Mesenchymal stem cell (in vitro differentiated cells and primary cell): ENCODE results near the gene EXO1.

Experiments used
- DNase-seq: peaks from one replicate; pipeline ENCODE4 v3.0.0-alpha.2; 2013
- H2AFZ ChIP-seq: one replicate; pipeline ENCODE4 v1.6.1; 2013; ENCODE audit warnings: low read depth, mild to moderate bottlenecking, control low read depth, inconsistent platforms, low read length, moderate library complexity
- H2AK5ac ChIP-seq: 2 replicates; pipeline ENCODE4 v1.6.1; 2013; ENCODE audit warnings: low read length, moderate library complexity, mild to moderate bottlenecking, inconsistent platforms; ENCODE audit not compliant: severe bottlenecking
- H2BK120ac ChIP-seq: one replicate; pipeline ENCODE4 v1.6.1; 2013; ENCODE audit warnings: low read depth, mild to moderate bottlenecking, inconsistent platforms, low read length, moderate library complexity
- H2BK12ac ChIP-seq, 2 experiments: one replicate each; pipeline ENCODE4 v1.6.1; 2013; ENCODE audit warnings: inconsistent platforms in 2 of 2, low read length in 2 of 2, mild to moderate bottlenecking in 2 of 2, moderate library complexity in 2 of 2, control low read depth in 1 of 2
- H2BK15ac ChIP-seq: one replicate; pipeline ENCODE4 v1.6.1; 2013; ENCODE audit warnings: mild to moderate bottlenecking, low read depth, inconsistent platforms; ENCODE audit not compliant: poor library complexity, severe bottlenecking
- H2BK5ac ChIP-seq: 2 replicates; pipeline ENCODE4 v1.6.1; 2013; ENCODE audit warnings: low read depth, mild to moderate bottlenecking, low read length, control low read depth, inconsistent platforms; ENCODE audit not compliant: poor library complexity, severe bottlenecking
- H3K14ac ChIP-seq, 2 experiments: one replicate each; pipeline ENCODE4 v1.6.1; 2013; ENCODE audit warnings: inconsistent platforms in 2 of 2, low read length in 2 of 2, control low read depth in 1 of 2, mild to moderate bottlenecking in 1 of 2, moderate library complexity in 1 of 2
- H3K18ac ChIP-seq, 2 experiments: one replicate each; pipeline ENCODE4 v1.6.1; 2013; ENCODE audit warnings: inconsistent platforms in 2 of 2, low read length in 2 of 2, control low read depth in 1 of 2, low read depth in 1 of 2, mild to moderate bottlenecking in 1 of 2
- H3K23ac ChIP-seq, 2 experiments: one replicate each; pipeline ENCODE4 v1.6.1; 2013; ENCODE audit warnings: inconsistent platforms in 2 of 2, low read length in 2 of 2, mild to moderate bottlenecking in 2 of 2, moderate library complexity in 2 of 2, control low read depth in 1 of 2
- H3K27ac ChIP-seq: 2 replicates; pipeline ENCODE4 v1.5.1; 2013; ENCODE audit warnings: mild to moderate bottlenecking, moderate library complexity, low read length, control low read depth, inconsistent platforms; ENCODE audit not compliant: poor library complexity, severe bottlenecking
- H3K27me3 ChIP-seq, 2 experiments: 2 replicates each; pipeline versions ENCODE4 v1.6.1 to v1.7.0; 2013; ENCODE audit warnings: low read length in 2 of 2, mild to moderate bottlenecking in 2 of 2, moderate library complexity in 2 of 2, control low read depth in 1 of 2, inconsistent platforms in 1 of 2; ENCODE audit not compliant: control insufficient read depth in 1 of 2, insufficient read depth in 1 of 2
- H3K36me3 ChIP-seq, 2 experiments: 2 replicates each; pipeline versions ENCODE4 v1.6.1 to v1.7.0; 2013; ENCODE audit warnings: low read length in 2 of 2, control low read depth in 1 of 2, inconsistent platforms in 1 of 2, low read depth in 1 of 2, mild to moderate bottlenecking in 1 of 2; ENCODE audit not compliant: insufficient read depth in 2 of 2, control insufficient read depth in 1 of 2
- H3K4ac ChIP-seq, 2 experiments: one replicate each; pipeline ENCODE4 v1.6.1; 2013; ENCODE audit warnings: inconsistent platforms in 2 of 2, low read length in 2 of 2, mild to moderate bottlenecking in 2 of 2, moderate library complexity in 2 of 2, control low read depth in 1 of 2, low read depth in 1 of 2
- H3K4me1 ChIP-seq: 2 replicates; pipeline ENCODE4 v1.6.1; 2013; ENCODE audit warnings: low read depth, low read length, control low read depth; ENCODE audit not compliant: control insufficient read depth, insufficient read depth
- H3K4me2 ChIP-seq: 2 replicates; pipeline ENCODE4 v1.6.1; 2013; ENCODE audit warnings: low read length, mild to moderate bottlenecking, inconsistent platforms; ENCODE audit not compliant: poor library complexity, severe bottlenecking
- H3K4me3 ChIP-seq, 2 experiments: 2 replicates each; pipeline versions ENCODE4 v1.5.1 to v1.7.0; 2013; ENCODE audit warnings: low read length in 2 of 2, mild to moderate bottlenecking in 2 of 2, control low read depth in 1 of 2, low read depth in 1 of 2; ENCODE audit not compliant: insufficient read depth in 1 of 2
- H3K79me1 ChIP-seq: replicated peaks from 2 replicates; pipeline ENCODE4 v1.6.1; 2013; ENCODE audit warnings: mild to moderate bottlenecking, control low read depth, low read length, inconsistent platforms; ENCODE audit not compliant: poor library complexity, severe bottlenecking
- H3K9ac ChIP-seq: 2 replicates; pipeline ENCODE4 v1.7.0; 2013; ENCODE audit warnings: mild to moderate bottlenecking, low read length, moderate library complexity
- H3K9me3 ChIP-seq: 2 replicates; pipeline ENCODE4 v1.7.0; 2013; ENCODE audit warnings: mild to moderate bottlenecking, low read length; ENCODE audit not compliant: control insufficient read depth
- H4K8ac ChIP-seq: one replicate; pipeline ENCODE4 v1.6.1; 2013; ENCODE audit warnings: inconsistent platforms, mild to moderate bottlenecking, low read length, moderate library complexity
- H4K91ac ChIP-seq: one replicate; pipeline ENCODE4 v1.6.1; 2013; ENCODE audit warnings: mild to moderate bottlenecking, low read length, inconsistent platforms
- WGBS: methylation state at CpG from one replicate; pipeline ENCODE4 v1.1.7; 2013; ENCODE audit warnings: mixed read lengths; 5-methylcytosine and 5-hydroxymethylcytosine counted together

Gene EXO1

DNA sequence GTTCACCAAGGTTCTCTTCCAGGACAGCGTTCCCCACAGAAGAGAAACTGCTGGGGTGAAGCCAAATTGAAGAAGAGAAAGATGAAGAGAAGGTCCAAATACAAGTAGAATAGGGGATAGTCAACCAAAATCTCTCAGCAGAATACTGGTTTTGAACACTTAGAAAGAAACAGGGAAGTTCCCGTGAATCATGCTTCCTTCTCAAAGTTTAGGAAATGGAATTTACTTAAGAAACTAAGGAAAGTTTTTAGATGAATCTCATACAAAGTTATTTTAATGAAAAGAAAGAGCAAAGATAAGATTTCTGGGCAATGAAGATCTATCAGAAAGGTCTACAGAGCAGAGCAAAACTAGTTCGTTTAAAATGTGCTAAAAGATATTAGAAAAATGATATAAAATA, 43.3 kb downstream of the EXO1 start:
- Histone ChIP-seq H3K4me2 (no peak overlapping the region), H3K9me3 (no peaks in the 10 kb centered on the region), H2AFZ (no peak overlapping the region), H3K79me1 (no peaks in the 10 kb centered on the region), H3K27ac (no peak overlapping the region), H2BK15ac (no peak overlapping the region), H3K14ac (no peak overlapping the region), H2AK5ac (no peak overlapping the region), H3K9ac (no peak overlapping the region), H3K4ac (no peak overlapping the region), H3K4me1 (no peaks in the 10 kb centered on the region), H4K8ac (no peak overlapping the region), H4K91ac (no peak overlapping the region), H2BK12ac (no peak overlapping the region), H3K4me3 (no peak overlapping the region), H2BK120ac (no peak overlapping the region), H2BK5ac (no peak overlapping the region), H3K36me3 (no peaks in the 10 kb centered on the region), H3K18ac (no peak overlapping the region), H3K27me3 (no peaks in the 10 kb centered on the region), H3K23ac (no peak overlapping the region)
- 89% methylated on average over 2 of the region's 3 CpGs for WGBS
- DNase-seq, result no peak

DNA sequence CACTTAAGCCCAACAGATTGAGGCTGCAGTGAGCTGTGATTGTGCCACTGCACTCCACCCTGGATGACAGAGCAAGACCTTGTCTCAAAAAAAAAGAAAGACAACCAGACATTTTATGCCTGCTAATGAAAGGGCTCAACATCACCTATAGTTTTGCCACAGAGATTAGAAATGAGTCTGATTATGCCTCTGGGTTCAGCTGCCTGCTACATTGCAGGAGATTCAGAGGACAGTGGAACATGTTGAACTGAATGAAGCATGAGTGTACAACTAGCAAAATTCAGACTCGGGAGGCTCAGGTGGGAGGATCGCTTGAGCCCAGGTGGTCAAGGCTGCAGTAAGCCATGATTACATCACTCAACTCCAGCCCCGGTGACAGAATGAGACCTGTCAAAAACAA, 46.0 kb downstream of the EXO1 start:
- 69% methylated on average over 3 of the region's 3 CpGs for WGBS
- no peak for DNase-seq
- H4K91ac ChIP-seq, result no peak overlapping the region
- no peak overlapping the region for H2AFZ ChIP-seq
- no peaks in the 10 kb centered on the region for H3K79me1 ChIP-seq
- no peaks in the 10 kb centered on the region for H3K27me3 ChIP-seq
- H3K9me3 ChIP-seq, result no peaks in the 10 kb centered on the region
- no peak overlapping the region for H3K18ac ChIP-seq
- H2AK5ac ChIP-seq, result no peak overlapping the region
- H3K4me3 ChIP-seq, result no peak overlapping the region
- no peak overlapping the region for H2BK12ac ChIP-seq
- H3K14ac ChIP-seq, result no peak overlapping the region
- no peak overlapping the region for H2BK15ac ChIP-seq
- no peak overlapping the region for H3K4me2 ChIP-seq
- no peak overlapping the region for H2BK5ac ChIP-seq
- no peak overlapping the region for H3K27ac ChIP-seq
- H3K4ac ChIP-seq, result no peak overlapping the region
- H3K36me3 ChIP-seq, result no peaks in the 10 kb centered on the region
- H3K9ac ChIP-seq, result no peak overlapping the region
- H3K4me1 ChIP-seq, result no peaks in the 10 kb centered on the region
- H3K23ac ChIP-seq, result no peak overlapping the region
- H4K8ac ChIP-seq, result no peak overlapping the region
- H2BK120ac ChIP-seq, result no peak overlapping the region

DNA sequence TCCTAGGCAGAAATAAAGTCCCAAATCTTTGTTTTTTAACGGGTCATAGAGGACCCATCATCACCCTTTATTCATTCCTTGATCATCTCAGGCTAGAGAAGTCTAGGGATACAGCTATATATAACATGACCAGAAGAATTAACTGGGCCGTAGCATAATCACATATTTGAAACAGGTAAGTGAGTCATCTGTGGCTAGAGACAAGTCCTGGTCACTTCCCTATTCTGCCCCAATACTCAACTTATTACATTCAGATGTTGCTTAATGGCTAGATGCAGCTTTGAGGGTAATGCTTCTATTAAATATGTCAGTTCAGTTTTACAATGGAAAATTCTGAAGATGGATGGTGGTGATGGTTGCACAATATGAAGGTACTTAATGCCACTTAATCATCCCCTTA, 47.0 kb downstream of the EXO1 start:
- Histone ChIP-seq H3K14ac (no peak overlapping the region), H3K4me2 (no peak overlapping the region), H3K4me3 (no peak overlapping the region), H4K91ac (no peak overlapping the region), H2BK120ac (no peak overlapping the region), H4K8ac (no peak overlapping the region), H3K36me3 (no peaks in the 10 kb centered on the region), H3K23ac (no peak overlapping the region), H3K9ac (no peak overlapping the region), H3K79me1 (no peaks in the 10 kb centered on the region), H2BK5ac (no peak overlapping the region), H3K27me3 (no peaks in the 10 kb centered on the region), H3K9me3 (no peaks in the 10 kb centered on the region), H2BK15ac (no peak overlapping the region), H3K4me1 (no peaks in the 10 kb centered on the region), H3K4ac (no peak overlapping the region), H2AFZ (no peak overlapping the region), H2AK5ac (no peak overlapping the region), H3K18ac (no peak overlapping the region), H2BK12ac (no peak overlapping the region), H3K27ac (no peak overlapping the region)
- no peak for DNase-seq
- WGBS, result 100% methylated on average over 1 of the region's 2 CpGs

DNA sequence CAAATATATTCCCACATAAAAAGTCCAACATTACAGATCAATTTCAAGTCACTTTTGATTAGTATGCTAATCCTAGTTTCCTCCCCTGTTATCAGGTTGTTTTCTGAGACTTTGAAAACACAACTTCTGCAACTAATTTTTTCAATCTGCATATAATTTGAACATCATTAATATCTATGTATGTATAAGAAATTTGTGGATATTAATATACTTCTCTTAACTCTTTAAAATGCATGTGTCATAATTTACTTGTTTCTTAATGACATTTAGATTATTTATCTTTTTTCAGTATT, 48.6 kb downstream of the EXO1 start:
- no peak for DNase-seq
- no peak overlapping the region for H3K9ac ChIP-seq

More for the DNA sequence above, 48.6 kb downstream of the EXO1 start:
- H3K27ac ChIP-seq, result no peak overlapping the region
- no peak overlapping the region for H3K4me3 ChIP-seq
- no peaks in the 10 kb centered on the region for H3K9me3 ChIP-seq
- H2AK5ac ChIP-seq, result no peak overlapping the region
- no peaks in the 10 kb centered on the region for H3K79me1 ChIP-seq
- no peak overlapping the region for H3K4ac ChIP-seq
- H3K4me1 ChIP-seq, result no peaks in the 10 kb centered on the region
- no peak overlapping the region for H2AFZ ChIP-seq
- H3K4me2 ChIP-seq, result no peak overlapping the region
- H3K18ac ChIP-seq, result no peak overlapping the region
- H2BK15ac ChIP-seq, result no peak overlapping the region
- no peak overlapping the region for H4K91ac ChIP-seq
- H3K27me3 ChIP-seq, result no peaks in the 10 kb centered on the region
- no peak overlapping the region for H3K23ac ChIP-seq
- no peak overlapping the region for H4K8ac ChIP-seq
- H3K14ac ChIP-seq, result no peak overlapping the region
- H2BK12ac ChIP-seq, result no peak overlapping the region
- no peak overlapping the region for H2BK120ac ChIP-seq
- H3K36me3 ChIP-seq, result no peaks in the 10 kb centered on the region
- no peak overlapping the region for H2BK5ac ChIP-seq
